Measurements from ENCODE around the gene SCYL2.
"Not testable (repeated sequence)": the region's sequence is repeated elsewhere in the genome, so short reads cannot be mapped to it uniquely, and the experiment has no call there.

DNA sequence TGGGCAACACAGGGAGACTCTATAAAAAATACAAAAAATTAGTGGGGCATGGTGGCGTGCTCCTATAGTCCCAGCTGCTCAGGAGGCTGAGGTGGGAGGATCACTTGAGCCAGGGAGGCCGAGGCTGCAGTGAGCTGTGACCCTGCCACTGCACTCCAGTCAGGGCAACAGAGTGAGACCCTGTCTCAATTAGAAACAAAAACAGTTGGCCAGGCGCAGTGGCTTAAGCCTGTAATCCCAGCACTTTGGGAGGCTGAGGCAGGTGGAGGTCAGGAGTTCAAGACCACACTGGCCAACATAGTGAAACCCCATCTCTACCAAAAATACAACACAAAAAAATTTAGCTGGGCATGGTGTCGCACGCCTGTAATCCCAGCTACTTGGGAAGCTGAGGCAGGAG lies 1.9 kb upstream of the SCYL2 start:
- TF ChIP-seq, protein P1, sequence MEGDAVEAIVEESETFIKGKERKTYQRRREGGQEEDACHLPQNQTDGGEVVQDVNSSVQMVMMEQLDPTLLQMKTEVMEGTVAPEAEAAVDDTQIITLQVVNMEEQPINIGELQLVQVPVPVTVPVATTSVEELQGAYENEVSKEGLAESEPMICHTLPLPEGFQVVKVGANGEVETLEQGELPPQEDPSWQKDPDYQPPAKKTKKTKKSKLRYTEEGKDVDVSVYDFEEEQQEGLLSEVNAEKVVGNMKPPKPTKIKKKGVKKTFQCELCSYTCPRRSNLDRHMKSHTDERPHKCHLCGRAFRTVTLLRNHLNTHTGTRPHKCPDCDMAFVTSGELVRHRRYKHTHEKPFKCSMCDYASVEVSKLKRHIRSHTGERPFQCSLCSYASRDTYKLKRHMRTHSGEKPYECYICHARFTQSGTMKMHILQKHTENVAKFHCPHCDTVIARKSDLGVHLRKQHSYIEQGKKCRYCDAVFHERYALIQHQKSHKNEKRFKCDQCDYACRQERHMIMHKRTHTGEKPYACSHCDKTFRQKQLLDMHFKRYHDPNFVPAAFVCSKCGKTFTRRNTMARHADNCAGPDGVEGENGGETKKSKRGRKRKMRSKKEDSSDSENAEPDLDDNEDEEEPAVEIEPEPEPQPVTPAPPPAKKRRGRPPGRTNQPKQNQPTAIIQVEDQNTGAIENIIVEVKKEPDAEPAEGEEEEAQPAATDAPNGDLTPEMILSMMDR (IDR thresholded peaks at IDR 0.05), result not testable (repeated sequence)
- not testable (repeated sequence) for TF ChIP-seq SP1 (CRISPR knock-in tag; conservative IDR thresholded peaks at IDR 0.05); NFYB (CRISPR knock-in tag; conservative IDR thresholded peaks at IDR 0.05; ENCODE audit: low read depth); NR3C1 (CRISPR knock-in tag; conservative IDR thresholded peaks at IDR 0.05; ENCODE audit: low read depth)
- TF ChIP-seq, protein P2, sequence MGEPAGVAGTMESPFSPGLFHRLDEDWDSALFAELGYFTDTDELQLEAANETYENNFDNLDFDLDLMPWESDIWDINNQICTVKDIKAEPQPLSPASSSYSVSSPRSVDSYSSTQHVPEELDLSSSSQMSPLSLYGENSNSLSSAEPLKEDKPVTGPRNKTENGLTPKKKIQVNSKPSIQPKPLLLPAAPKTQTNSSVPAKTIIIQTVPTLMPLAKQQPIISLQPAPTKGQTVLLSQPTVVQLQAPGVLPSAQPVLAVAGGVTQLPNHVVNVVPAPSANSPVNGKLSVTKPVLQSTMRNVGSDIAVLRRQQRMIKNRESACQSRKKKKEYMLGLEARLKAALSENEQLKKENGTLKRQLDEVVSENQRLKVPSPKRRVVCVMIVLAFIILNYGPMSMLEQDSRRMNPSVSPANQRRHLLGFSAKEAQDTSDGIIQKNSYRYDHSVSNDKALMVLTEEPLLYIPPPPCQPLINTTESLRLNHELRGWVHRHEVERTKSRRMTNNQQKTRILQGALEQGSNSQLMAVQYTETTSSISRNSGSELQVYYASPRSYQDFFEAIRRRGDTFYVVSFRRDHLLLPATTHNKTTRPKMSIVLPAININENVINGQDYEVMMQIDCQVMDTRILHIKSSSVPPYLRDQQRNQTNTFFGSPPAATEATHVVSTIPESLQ (CRISPR knock-in tag; IDR thresholded peaks at IDR 0.05), result not testable (repeated sequence)
- TF ChIP-seq, protein P3, sequence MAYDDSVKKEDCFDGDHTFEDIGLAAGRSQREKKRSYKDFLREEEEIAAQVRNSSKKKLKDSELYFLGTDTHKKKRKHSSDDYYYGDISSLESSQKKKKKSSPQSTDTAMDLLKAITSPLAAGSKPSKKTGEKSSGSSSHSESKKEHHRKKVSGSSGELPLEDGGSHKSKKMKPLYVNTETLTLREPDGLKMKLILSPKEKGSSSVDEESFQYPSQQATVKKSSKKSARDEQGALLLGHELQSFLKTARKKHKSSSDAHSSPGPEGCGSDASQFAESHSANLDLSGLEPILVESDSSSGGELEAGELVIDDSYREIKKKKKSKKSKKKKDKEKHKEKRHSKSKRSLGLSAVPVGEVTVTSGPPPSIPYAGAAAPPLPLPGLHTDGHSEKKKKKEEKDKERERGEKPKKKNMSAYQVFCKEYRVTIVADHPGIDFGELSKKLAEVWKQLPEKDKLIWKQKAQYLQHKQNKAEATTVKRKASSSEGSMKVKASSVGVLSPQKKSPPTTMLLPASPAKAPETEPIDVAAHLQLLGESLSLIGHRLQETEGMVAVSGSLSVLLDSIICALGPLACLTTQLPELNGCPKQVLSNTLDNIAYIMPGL (CRISPR knock-in tag; IDR thresholded peaks at IDR 0.05), result not testable (repeated sequence)

Measured in WTC11 (cell line).